Measurements from ENCODE around the gene BACH1.

Gene BACH1

DNA sequence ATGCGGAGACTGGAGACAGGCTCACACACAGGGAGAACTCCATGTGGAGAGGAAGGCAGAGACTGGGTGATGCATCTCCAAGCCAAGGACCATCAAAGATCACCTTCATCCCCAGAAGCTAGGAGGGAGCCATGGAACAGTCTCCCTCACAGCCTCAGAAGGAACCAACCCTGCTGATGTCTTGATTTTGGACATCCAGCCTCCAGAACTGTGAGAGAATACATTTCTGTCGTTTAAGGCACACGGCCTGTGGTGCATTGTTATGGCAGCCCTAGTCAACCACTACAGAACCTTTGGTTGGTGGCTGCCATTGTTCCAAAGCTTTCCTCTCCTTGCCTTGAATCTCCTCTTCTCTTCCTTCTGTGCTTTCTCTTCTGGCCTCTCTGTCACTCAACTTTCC is 64.0 kb downstream of the BACH1 start:
- no peak for DNase-seq
- no peak overlapping the region for H3K4me3 ChIP-seq (ENCODE audit: low read depth, low read length)
- TF ChIP-seq, protein P1, sequence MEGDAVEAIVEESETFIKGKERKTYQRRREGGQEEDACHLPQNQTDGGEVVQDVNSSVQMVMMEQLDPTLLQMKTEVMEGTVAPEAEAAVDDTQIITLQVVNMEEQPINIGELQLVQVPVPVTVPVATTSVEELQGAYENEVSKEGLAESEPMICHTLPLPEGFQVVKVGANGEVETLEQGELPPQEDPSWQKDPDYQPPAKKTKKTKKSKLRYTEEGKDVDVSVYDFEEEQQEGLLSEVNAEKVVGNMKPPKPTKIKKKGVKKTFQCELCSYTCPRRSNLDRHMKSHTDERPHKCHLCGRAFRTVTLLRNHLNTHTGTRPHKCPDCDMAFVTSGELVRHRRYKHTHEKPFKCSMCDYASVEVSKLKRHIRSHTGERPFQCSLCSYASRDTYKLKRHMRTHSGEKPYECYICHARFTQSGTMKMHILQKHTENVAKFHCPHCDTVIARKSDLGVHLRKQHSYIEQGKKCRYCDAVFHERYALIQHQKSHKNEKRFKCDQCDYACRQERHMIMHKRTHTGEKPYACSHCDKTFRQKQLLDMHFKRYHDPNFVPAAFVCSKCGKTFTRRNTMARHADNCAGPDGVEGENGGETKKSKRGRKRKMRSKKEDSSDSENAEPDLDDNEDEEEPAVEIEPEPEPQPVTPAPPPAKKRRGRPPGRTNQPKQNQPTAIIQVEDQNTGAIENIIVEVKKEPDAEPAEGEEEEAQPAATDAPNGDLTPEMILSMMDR (IDR thresholded peaks at IDR 0.05; ENCODE audit: low read depth, low read length): no peak
- H3K9me3 ChIP-seq: no peaks in the 10 kb centered on the region
- H3K4me1 ChIP-seq: no peaks in the 10 kb centered on the region
- no peaks in the 10 kb centered on the region for H3K36me3 ChIP-seq
- H3K27me3 ChIP-seq: no peaks in the 10 kb centered on the region

DNA sequence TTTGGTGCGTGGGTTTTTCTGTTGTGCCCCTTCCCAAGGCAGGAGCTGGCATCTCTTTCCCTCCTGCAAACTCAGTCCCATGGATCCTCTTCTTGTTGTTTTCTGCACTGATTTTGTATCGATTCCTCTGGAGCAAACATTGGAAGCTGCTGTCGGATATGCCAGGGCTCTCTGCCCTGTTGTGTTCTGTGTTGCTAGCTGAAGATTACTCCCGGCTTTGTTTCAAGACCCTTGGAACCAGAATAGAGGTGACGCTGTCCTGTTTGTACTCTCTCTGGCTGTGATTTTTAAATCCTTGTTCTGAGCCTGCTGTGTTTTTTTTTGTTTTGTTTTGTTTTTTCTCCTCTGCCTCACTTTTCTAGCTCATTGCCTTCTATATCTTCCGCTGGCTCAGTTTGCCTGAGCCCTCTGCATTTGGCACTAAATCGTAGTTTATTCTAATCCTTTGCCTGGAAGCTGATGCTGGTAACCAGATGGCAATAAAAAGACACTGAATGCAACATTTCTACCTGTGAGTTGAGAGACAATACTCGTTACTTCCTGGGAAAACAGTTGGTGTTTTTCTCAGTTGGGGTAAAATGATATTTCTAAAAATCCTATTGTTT is 67.0 kb downstream of the BACH1 start:
- TF ChIP-seq, protein P1 (IDR thresholded peaks at IDR 0.05; ENCODE audit: low read depth, low read length): no peak
- no peaks in the 10 kb centered on the region for H3K4me1 ChIP-seq
- no peak overlapping the region for H3K4me3 ChIP-seq (ENCODE audit: low read depth, low read length)
- H3K36me3 ChIP-seq: no peaks in the 10 kb centered on the region
- no peaks in the 10 kb centered on the region for H3K9me3 ChIP-seq
- DNase-seq: no peak
- H3K27me3 ChIP-seq: no peaks in the 10 kb centered on the region

DNA sequence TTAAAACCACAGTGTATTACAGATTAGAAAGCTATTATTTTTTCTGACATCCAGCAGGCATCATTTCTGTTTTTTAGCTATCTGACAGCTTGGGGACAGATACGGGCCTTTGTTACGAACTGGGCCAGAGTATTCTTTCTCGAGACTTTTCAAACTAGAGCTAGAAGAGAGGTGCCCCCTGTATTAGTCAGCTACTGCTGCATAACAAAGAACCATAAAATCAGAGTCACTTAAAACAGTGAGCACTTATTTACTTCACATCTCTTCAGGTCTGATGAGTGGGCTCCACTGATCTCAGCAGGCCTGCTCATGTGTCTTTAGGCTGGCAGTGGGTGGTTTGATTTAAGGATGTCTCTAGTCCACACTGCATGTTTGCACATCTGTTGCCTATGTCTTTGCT is 67.8 kb downstream of the BACH1 start:
- Histone ChIP-seq H3K9me3 (no peaks in the 10 kb centered on the region), H3K36me3 (no peaks in the 10 kb centered on the region)
- no peak for DNase-seq

DNA sequence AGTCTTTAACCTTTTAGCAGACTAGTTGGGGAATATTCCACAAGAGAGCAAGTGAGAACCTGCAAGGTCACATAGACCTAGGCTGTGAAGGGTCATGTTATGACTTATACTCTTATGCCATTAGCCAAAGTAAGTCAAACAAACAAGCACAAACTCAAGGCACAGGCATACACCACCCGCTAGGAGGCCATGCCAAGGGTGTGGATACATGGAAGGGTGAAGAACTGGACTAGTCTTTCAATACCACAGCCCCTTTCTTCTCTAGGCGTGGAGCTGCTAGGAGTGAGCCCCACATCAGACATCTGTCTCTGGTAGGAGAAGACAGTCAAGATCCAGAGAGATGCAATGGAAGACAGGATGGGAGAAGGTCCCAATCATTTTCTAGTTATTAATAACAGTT is 68.6 kb downstream of the BACH1 start:
- H3K27me3 ChIP-seq: no peaks in the 10 kb centered on the region
- TF ChIP-seq, protein P1 (IDR thresholded peaks at IDR 0.05; ENCODE audit: low read depth, low read length): no peak
- DNase-seq: no peak
- no peaks in the 10 kb centered on the region for H3K4me1 ChIP-seq
- no peak overlapping the region for H3K4me3 ChIP-seq (ENCODE audit: low read depth, low read length)
- no peaks in the 10 kb centered on the region for H3K9me3 ChIP-seq
- H3K36me3 ChIP-seq: no peaks in the 10 kb centered on the region

More for the DNA sequence above, 67.8 kb downstream of the BACH1 start:
- H3K4me1 ChIP-seq: no peaks in the 10 kb centered on the region
- H3K4me3 ChIP-seq (ENCODE audit: low read depth, low read length): no peak overlapping the region
- TF ChIP-seq, protein P1 (IDR thresholded peaks at IDR 0.05; ENCODE audit: low read depth, low read length): no peak
- no peaks in the 10 kb centered on the region for H3K27me3 ChIP-seq

DNA sequence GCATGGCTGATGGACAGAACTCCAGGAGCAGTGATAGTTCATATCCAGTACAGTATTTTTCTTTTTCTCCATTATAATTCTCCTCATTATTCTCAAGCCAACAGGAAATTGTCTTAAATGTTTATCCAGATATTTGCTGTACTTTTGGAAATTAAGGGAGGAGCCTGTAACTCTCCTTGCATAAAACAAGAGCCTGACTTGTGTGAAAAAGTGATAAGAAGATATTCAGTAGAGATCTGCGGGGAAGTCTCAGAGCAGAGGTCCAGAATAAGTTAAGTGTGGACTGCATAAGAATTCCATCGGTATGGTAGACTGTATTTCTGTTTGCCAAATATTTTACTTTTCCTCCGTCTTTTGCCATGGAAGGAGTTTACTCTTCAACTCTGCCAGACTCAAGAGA is 70.2 kb downstream of the BACH1 start:
- TF ChIP-seq, protein P1 (IDR thresholded peaks at IDR 0.05; ENCODE audit: low read depth, low read length): no peak
- H3K9me3 ChIP-seq: no peaks in the 10 kb centered on the region
- H3K36me3 ChIP-seq: no peaks in the 10 kb centered on the region
- no peaks in the 10 kb centered on the region for H3K27me3 ChIP-seq
- H3K4me1 ChIP-seq: no peaks in the 10 kb centered on the region
- DNase-seq: no peak
- H3K4me3 ChIP-seq (ENCODE audit: low read depth, low read length): no peak overlapping the region

DNA sequence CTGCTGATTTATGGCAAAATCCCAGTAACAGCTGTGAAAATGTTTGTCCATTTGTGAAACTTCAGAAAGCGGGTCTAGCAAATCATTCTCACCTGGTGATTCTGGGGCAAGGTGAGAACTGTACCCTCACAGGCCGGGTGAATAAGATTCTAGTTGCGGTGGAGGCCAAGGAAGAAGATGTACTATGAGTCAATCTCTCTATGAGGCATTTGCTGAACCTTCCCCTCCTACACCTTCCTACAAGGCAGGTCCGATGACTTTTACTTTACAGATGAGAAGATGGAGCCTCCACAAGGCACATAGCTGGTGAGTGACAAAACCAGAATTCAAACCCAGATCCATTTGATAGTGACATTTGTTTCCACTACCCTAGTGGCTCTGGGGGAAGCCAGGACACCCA is 72.7 kb downstream of the BACH1 start:
- H3K4me1 ChIP-seq: no peaks in the 10 kb centered on the region
- TF ChIP-seq, protein P1 (IDR thresholded peaks at IDR 0.05; ENCODE audit: low read depth, low read length): no peak
- no peak overlapping the region for H3K4me3 ChIP-seq (ENCODE audit: low read depth, low read length)
- no peak for DNase-seq
- no peaks in the 10 kb centered on the region for H3K36me3 ChIP-seq
- no peaks in the 10 kb centered on the region for H3K9me3 ChIP-seq
- no peaks in the 10 kb centered on the region for H3K27me3 ChIP-seq

Measured in BE2C (cell line).